Activated CD4-positive, alpha-beta T cell treated with anti-CD3 and anti-CD28 coated beads, Interleukin-2, Interleukin-4, amounts not matched to agents 100 ng/mL and 50 ng/mL, durations not matched to agents 16 hours and 8 hours (primary cell): ENCODE data around the gene OGDHL.
"Not testable (repeated sequence)": the region's sequence is repeated elsewhere in the genome, so short reads cannot be mapped to it uniquely, and the experiment has no call there.

Experiments
- DNase-seq: peaks from one replicate; pipeline ENCODE4 v3.0.0-alpha.2; 2020; ENCODE audit warnings: low spot score

OGDHL gene

DNA sequence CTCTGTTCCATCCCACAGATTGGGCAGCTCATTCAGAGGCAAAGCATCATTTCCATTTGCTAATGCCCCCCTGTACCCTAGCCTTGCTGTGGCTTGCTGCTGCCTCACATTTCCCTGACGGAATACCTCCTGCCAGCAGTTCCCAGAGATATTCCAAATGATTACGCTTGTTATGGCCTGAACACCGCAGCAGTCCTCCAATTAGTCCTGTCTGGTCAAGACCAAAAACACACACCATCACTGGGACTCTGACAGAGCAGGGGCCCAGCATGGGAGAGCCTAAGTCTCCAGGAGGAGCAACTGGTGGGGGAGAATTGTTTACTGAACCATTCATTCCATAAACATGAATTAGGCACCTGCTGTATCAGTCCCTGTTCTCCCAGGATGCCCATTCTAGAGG, 6.1 kb downstream of the OGDHL start:
- no peak for DNase-seq

DNA sequence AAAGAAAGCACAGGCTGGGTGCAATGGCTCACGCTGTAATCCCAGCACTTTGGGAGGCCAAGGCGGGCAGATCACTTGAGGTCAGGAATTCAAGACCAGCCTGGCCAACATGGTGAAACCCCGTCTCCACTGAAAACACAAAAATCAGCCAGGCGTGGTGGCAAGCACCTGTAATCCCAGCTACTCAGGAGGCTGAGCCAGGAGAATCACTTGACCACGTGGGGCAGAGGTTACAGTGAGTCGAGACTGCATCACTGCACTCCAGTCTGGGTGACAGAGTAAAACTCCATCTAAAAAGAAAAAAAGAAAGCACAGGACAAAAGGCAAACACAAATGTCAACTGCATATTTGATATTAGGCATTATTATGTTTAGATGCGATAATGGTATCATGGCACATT, 7.2 kb downstream of the OGDHL start:
- not testable (repeated sequence) for DNase-seq

DNA sequence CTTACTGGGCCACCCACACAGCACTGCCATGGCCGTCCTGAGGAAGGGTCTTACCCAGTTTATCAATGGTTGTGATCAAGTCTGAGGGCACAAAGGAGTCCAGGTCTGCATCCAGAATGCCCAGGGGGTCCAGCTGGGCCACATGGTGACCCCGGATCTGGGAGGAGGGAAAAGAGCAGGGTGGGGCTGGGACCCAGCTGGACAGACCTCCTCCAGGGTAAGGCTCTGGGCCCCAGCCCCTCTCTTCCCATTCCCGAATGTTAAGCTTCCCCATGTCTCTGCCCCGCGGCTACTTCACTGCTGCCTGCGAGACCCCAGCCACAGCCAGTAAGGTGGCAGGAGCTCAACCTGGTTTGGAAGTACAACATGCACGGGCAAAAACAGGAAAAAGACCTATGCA, 9.5 kb downstream of the OGDHL start:
- DNase-seq: no peak

GRCh38 chr10:49751636-49752510, 10.2 kb downstream of the OGDHL start:
- DNase-seq: no peak

DNA sequence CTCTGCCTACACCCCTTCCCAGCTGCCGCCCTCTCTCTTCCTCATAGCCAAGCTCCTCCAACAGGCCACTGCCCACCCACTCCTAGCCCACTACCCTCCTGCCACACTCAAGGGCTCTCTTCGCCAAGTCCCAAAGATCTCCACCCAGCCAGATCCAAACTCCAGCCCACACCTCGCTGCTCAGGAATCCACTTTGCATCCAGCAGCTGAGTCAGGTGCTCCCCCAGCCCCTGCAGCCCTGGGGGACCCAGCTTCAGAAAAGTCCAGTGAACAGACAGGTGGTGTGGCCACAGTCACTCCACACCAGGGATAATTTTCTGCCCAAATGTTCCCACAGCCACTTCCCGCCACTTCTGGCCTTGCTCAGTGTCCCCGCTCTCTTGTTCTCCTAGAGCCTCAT, 10.9 kb downstream of the OGDHL start:
- DNase-seq: no peak

GRCh38 chr10:49750546-49750945, 11.6 kb downstream of the OGDHL start:
- no peak for DNase-seq

GRCh38 chr10:49749556-49750491, 12.3 kb downstream of the OGDHL start:
- DNase-seq: no peak

GRCh38 chr10:49749144-49749543, 13.0 kb downstream of the OGDHL start:
- DNase-seq: no peak

GRCh38 chr10:49748006-49748405, 14.1 kb downstream of the OGDHL start:
- no peak for DNase-seq

DNA sequence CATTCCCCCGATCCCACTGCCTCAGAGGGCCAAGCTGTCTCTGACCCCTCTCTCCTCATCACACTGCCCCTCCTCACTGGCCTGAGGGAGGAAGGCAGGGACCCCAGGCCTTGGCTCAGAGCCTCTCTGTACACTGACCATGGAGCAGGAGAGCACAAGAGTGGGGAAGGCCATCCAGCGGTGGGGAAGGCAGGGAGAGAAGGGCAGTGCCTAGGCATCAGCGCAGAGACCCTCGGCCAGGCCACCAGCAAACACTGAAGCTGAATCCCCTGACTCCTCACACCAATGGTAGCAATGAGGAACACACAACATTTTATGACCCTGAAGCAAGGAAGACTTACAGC, 14.8 kb downstream of the OGDHL start:
- DNase-seq: no peak

GRCh38 chr10:49746626-49747302, 15.4 kb downstream of the OGDHL start:
- DNase-seq: no peak

DNA sequence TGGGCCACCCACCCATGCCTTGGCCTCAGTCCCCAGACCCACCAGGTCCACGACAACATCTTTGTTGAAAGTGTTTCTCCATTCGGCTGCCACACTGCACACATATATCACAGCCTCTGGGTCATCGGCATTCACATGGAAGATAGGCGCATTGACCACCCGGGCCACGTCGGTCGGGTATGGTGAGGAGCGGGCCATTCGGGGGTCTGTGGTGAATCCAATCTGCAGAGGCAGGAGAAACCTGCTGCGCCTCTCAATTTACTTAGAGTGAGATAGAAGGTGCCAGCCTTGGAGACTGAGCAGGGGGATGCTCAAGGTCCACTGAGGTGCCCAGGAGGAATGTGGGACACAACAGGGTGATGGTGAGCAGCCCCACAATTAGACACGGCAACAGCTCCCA, 16.4 kb downstream of the OGDHL start:
- DNase-seq: no peak

DNA sequence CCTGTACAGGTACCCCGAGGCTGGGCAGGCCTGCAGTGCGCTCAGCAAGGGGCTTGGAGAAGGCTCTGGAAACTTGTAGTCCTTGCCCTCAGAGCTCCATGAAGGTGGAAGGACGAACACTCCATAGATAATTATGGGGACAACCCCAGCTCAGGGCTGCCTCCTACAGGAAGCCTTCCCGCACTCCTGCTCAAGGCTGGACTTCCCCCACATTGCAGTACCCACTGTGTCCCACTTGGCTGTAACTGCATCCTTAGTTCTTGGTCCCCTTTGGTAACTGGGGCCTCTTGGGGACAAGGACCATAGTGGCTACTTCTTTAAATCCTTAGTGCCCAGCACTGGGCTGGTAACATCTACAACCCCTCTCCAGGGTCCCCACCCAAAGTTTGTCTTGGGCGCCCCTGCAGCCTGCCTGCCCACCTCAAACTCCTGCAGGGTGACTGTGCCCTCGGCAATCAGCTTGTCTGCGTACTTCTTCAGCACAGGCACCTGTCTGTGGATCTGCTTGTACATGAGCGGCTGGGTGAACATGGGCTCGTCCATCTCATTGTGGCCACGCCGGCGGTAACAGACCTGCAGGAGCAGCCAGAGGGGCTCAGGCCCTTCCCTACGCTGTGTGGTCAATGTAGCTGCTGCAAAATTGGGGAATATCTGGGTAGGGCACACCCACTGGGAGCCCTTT, 17.1 kb downstream of the OGDHL start:
- no peak for DNase-seq

DNA sequence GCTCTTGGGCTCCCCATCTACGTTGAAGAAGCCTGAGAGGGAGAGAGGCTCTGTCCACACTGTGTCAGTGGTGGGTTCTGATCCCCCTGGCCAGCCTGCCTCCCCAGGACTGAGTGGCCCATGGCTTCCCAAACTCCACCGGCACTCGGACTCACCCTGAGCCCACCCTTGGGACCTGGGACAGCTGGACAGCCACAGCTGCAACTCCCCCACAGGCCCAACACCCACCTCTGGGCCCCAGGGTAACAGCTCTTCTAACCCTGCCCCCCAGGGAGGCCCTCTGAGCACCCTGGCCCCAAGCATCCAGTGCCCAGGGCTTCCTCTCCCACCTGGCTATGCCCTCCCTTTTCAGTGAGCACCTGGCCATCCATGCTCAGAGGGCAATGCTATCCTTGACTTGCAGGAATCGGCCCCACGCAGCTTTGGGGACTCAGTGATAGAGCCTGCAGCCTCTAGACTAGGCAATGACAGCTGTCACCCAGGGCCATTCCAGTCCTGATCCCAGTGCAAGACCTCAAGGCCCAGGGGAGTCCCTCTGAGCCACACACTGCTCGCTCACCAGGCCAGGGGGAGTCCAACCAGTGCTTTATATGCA, 17.9 kb downstream of the OGDHL start:
- no peak for DNase-seq

DNA sequence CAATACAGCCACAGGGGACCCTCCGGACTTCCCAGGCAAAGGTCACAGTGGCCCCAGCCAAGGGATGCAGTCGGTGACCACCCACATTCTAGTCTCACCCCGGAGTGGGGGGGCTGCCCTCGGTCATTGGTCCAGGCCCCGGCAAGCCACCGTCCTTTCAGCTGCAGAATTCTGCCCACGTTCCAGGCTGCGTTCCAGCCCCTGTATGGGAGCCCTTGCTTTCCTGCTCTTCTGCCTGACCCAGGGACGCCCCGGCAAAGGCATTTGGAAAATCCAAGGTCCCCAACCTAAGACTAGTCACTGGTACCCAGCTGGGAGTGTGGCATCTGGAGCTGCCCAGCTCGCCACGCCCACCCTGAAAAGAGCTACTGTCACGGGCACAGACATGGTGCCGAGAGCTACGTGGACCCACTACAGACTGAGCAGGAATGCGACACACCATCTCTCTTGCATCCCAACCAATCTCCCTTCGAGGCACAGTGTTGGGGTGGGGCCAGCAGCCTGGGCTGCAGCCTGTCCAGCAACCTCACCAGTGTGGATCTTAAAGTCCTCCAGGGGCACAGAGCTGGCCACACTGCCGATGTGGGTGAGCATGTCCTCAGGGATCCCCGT, 18.6 kb downstream of the OGDHL start:
- no peak for DNase-seq

DNA sequence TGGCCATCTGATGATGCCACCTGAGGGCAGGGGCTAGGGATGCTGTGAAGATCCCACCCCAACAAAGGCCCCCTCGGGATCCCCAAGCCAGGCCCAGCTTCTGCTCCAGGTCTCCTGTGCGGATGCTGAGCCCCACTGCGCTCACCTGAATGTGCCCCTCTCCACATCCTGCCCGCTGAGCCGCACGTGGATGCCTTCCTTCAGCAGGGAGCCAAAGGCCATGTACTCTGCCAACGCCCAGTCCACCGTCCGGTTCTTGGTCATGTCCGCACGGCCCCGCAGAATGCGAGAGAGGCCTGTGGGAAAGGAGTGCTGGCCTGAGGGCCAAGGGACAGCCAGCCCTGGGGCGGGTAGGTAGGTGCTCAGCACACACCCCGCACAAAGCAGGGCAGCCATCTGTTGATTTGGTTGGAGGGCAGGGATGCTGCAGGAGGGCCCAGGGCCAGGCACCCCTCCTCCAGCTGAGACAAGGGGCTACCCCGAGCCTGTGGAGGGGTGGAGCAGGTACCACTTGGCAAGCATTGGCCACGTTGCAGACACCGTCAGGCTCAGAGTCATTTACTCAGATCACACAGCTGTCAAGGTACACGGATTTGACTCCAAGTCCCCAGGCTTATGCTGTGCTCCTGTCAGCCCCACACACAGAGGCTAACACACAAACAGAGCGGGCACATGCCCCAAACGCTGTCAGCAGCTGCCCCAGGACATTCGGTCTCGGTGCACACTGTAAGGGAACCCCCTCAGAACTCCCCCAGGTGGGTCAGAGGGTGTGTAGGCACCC, 19.2 kb downstream of the OGDHL start:
- DNase-seq: no peak

DNA sequence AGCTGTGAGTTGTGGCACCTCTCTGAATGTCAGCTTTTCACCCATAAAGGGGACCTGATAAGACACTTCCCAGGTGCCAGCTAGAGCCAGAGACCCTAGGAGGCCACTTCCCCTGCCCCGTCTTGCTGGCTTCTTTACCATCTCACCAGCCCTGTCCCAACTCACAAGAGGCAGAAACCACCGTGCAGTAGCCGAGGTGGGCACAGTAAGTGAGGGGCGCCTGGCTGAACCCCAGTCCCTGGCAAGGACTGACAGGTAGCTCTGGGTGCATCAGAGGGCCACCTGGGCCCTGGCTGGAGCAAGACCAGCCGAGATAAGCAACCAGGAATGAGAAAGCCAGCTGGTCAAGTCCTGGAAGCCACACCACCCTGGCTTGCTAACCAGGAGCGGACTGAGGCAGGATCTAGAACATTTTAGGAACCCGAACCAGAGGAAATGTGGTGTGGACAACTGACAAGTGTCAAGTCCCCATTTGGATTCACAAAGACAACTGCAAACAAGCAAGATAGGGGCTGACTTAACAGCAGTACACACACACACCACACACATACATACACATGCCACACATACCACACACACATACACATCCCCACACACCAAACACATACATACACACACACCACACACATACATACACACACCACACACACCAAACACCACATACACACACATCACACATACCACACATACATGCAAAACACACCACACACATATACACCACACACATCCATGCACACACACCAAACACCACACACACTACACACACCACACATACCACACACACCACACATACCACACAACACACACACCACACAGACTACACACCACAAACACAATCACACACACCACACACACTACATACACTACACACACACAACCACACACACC, 20.8 kb downstream of the OGDHL start:
- DNase-seq: no peak

GRCh38 chr10:49740346-49741107, 21.6 kb downstream of the OGDHL start:
- DNase-seq: no peak

GRCh38 chr10:49739426-49739825, 22.7 kb downstream of the OGDHL start:
- DNase-seq: no peak
